Measurements from ENCODE around the gene CYB5D1.

Gene CYB5D1

GRCh38 chr17:7886227-7887037 lies 28.6 kb downstream of the CYB5D1 start:
- peak; percentile 13 for DNase-seq (ENCODE audit: low spot score)

- DNase-seq (ENCODE audit: low spot score), result no peak
Observed at GRCh38 chr17:7887038-7887481, 29.3 kb downstream of the CYB5D1 start.

GRCh38 chr17:7887482-7888183 lies 29.8 kb downstream of the CYB5D1 start:
- peak; percentile 96 for DNase-seq (ENCODE audit: low spot score)

- no peak for DNase-seq (ENCODE audit: low spot score)
Observed at GRCh38 chr17:7888184-7888920, 30.5 kb downstream of the CYB5D1 start, which contains the start of gene CHD3. Gene CHD3, plus strand, starts transcription at chr17:7888789. Its CDS starts 212 bp downstream, at chr17:7889001.

- DNase-seq (ENCODE audit: low spot score), result peak; percentile 86
Observed at GRCh38 chr17:7889166-7889955, 31.6 kb downstream of the CYB5D1 start.

DNA sequence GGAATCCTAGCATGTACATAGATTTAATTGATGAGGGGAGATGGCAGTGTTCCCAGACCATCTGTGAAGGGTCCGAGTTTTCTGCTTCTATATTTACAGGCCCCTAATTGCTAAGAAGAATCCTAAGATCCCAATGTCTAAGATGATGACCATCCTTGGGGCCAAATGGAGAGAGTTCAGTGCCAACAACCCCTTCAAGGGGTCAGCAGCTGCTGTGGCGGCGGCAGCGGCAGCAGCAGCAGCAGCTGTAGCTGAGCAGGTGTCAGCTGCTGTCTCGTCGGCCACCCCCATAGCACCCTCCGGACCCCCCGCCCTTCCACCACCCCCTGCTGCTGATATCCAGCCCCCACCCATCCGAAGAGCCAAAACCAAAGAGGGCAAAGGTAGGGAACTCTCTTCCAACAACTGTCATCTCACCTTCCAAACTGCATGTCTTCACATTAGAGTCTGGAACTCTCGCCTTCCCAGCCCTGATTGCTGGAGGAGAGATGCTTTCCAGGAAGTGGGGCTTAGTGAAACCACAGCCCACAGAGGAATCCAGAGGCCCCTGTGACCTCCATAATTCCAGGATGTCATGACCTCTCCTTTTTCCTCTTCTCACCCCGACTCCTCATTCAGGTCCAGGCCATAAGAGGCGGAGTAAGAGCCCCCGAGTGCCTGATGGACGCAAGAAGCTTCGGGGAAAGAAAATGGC lies 35.5 kb downstream of the CYB5D1 start:
- no peak for DNase-seq (ENCODE audit: low spot score)

DNA sequence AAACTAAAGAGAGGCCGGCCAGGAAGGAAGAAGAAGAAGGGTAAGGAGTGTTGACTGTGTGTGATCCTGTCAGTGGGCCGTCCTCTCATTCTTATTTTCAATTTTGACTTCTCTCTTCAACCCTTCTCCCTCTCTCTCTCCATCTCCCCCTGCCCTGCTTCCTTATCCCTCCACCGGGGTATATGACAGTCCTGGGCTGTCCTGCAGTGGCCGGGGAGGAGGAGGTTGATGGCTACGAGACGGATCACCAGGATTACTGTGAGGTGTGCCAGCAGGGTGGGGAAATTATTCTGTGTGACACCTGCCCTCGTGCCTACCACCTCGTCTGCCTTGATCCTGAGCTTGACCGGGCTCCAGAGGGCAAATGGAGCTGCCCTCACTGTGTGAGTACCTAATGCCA lies 36.4 kb downstream of the CYB5D1 start:
- DNase-seq (ENCODE audit: low spot score), result no peak

DNA sequence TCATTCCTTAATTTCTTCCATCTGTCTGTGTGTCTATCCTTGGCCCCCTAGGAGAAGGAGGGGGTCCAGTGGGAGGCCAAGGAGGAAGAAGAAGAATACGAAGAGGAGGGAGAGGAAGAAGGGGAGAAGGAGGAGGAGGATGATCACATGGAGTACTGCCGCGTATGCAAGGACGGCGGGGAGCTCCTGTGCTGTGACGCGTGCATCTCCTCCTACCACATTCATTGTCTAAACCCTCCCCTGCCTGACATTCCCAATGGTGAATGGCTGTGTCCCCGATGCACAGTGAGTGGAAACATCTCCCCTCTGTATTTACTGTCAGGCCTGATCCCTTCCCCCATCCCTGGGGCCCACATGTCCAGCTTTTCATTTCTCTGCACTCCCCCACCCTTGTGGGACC lies 37.1 kb downstream of the CYB5D1 start:
- no peak for DNase-seq (ENCODE audit: low spot score)

GRCh38 chr17:7897090-7897489 lies 39.3 kb downstream of the CYB5D1 start:
- no peak for DNase-seq (ENCODE audit: low spot score)

DNA sequence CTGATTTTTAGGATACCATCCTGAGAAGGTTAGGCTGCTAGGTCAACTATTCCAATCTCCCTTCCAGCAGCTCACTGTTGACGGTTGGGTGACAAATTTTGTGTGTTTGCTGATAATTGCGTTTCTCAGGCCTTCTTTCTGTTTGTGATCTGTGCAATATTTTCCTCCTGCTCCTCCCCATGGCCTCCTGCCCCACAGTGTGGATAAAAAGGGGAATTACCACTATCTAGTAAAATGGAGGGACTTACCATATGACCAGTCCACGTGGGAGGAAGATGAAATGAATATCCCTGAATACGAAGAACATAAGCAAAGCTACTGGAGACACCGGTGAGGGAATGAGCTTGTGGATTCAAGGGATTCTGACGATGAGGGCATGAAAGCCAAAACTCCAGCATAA lies 40.0 kb downstream of the CYB5D1 start:
- peak; percentile 76 for DNase-seq (ENCODE audit: low spot score)

GRCh38 chr17:7903154-7904103 lies 45.6 kb downstream of the CYB5D1 start:
- no peak for DNase-seq (ENCODE audit: low spot score)

- DNase-seq (ENCODE audit: low spot score), result no peak
Observed at GRCh38 chr17:7909089-7909488, 51.3 kb downstream of the CYB5D1 start.

DNA sequence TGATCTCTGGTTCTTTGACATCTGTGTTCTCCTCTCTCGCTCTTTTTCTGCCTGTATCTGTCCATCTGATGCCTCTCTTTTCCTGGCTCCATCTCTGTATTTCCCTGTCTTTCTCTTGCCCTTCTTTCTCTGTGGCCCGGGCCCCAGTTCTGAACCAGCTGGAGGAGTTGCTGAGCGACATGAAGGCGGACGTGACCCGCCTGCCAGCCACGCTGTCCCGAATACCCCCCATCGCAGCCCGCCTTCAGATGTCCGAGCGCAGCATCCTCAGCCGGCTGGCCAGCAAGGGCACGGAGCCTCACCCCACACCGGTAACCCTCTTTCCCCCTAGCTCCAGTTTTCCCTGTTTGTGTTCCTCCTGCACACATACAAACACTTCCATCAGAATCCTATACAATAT lies 52.5 kb downstream of the CYB5D1 start:
- no peak for DNase-seq (ENCODE audit: low spot score)

DNA sequence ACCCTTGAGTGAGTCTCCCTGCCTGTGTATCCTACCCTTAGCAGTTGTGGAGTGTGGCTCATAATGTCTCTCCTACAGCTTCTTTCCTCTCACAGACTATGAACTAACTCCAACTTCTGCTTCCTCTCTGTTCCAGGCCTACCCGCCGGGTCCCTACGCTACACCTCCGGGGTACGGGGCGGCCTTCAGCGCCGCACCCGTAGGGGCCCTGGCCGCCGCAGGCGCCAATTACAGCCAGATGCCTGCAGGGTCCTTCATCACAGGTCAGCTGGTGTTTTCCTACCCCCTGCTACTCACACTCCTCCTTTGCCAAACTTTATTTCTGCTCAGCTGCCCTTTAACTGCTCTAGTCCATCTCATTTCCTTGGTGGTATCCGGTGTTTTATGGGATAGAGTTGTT lies 52.9 kb downstream of the CYB5D1 start:
- DNase-seq (ENCODE audit: low spot score), result no peak

- no peak for DNase-seq (ENCODE audit: low spot score)
Observed at GRCh38 chr17:7911116-7911515, 53.3 kb downstream of the CYB5D1 start.
